ENCODE results near the gene ADGRV1. TPM values are rescaled to one million over a fixed set of nuclear protein-coding genes. Genes with fewer than 3 reads are reported as not detected.

ADGRV1 gene
- total RNA-seq, 4 donors from 2014 or later: 129 to 158 (median 145) TPM

DNA sequence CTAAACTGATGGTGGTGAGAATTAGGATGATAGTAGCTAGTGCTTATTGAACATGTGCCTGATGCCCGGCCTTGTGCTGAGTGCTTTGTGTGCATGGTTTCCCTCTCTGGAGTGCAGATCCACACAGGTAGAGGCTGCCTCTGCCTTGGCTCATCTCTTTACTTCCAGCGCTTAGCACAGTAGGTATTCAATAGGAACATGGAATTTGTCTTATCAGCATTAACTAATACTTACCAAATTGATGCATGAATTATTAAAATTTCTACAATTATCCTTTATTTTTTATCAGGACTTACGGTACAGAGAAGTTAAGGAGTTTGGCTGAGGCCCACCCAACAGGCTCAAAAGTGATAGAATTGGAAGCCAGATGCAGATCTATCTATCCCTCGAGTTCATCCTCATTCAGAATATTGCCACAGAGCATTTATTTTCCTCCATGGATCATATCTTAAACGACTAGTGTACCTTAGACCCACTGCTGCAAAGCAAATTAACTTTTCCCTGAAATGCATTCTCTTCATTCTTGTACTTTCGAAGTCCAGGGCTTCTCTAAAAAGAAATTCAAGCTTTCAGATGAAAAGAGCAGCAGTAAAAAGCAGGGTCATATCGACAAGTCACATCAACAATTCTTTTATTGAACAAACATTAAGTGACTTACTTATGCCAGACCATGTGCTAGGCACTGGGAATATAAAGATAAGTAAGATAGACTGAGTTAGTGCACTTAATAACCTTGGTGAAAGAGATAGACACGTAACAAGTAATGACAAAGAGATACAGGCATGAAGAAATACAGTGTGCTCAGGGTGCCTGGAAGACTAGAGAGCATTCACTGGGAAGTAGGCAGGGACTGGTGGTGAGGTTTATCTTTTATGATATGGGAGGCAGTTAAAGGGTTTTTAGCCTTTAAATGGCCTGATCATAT, 534.5 kb downstream of the ADGRV1 start:
- Histone ChIP-seq H3K9me3 (no peaks in the 10 kb centered on the region), H3K27ac (peak overlapping the region; percentile 59 to 82 (median 69)), H3K27me3 (no peaks in the 10 kb centered on the region), H3K4me3 (replicated peaks in 1 of 3) (no peak overlapping the region), H3K4me1 (peaks cover 45 to 57% of the 10 kb centered on the region in 2 donors), H3K36me3 (no peaks in the 10 kb centered on the region)
- no peak for TF ChIP-seq CTCF (IDR thresholded peaks at IDR 0.05)
- TF ChIP-seq POLR2A (IDR thresholded peaks at IDR 0.05): no peak
- intact Hi-C loops (cut with DNase I): loop anchor here (10.0 kb wide), 1 partner anchor 158 kb away; no protein-coding TSS in a partner anchor
- WGBS, 2 donors: 67 to 77% methylated on average over 8 of the region's 8 CpGs
- no peak for DNase-seq

- peaks cover 39 to 57% of the 10 kb centered on the region in 2 donors for H3K4me1 ChIP-seq
- intact Hi-C loops (cut with DNase I): loop anchor here (10.0 kb wide), 1 partner anchor 161 kb away; no protein-coding TSS in a partner anchor
- WGBS, 2 donors: 74 to 75% methylated on average over 3 of the region's 3 CpGs
Observed at GRCh38 chr5:91095313-91095712, 536.7 kb downstream of the ADGRV1 start.

DNA sequence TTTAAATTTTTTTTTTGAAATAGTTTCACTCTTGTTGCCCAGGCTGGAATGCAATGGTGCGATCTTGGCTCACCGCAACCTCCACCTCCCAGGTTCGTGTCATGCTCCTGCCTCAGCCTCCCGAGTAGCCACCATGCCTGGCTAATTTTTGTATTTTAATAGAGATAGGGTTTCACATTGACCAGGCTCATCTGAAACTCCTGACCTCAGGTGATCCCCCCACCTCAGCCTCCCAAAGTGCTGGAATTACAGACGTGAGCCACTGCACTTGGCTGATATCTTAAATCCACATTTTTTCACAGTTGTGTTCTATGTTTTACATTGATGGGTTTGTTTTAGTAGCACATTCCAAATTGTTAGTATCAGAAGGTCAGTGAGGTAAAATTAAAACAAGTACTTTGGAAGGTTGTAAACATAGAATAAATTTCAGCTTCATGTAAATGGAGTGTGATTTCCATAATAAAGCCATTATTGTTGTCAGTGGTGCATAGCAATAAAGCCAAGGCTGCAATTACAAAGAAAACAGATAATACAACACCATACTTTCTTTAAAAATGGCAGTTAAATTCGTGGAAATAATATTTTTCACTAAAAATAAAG, 537.3 kb downstream of the ADGRV1 start:
- Histone ChIP-seq H3K27ac (peak overlapping the region; percentile 59 to 82 (median 69)), H3K4me1 (peaks cover 39 to 55% of the 10 kb centered on the region in 2 donors), H3K9me3 (no peaks in the 10 kb centered on the region), H3K4me3 (replicated peaks in 1 of 3) (no peak overlapping the region), H3K36me3 (no peaks in the 10 kb centered on the region), H3K27me3 (no peaks in the 10 kb centered on the region)
- no peak for DNase-seq
- WGBS, 2 donors: 62 to 70% methylated on average over 6 of the region's 6 CpGs
- no peak for TF ChIP-seq CTCF (IDR thresholded peaks at IDR 0.05)
- no peak for TF ChIP-seq POLR2A (IDR thresholded peaks at IDR 0.05)
- intact Hi-C loops (cut with DNase I): loop anchor here (10.0 kb wide), 1 partner anchor 161 kb away; no protein-coding TSS in a partner anchor

More at GRCh38 chr5:91095313-91095712, 536.7 kb downstream of the ADGRV1 start:
- H3K4me3 ChIP-seq (replicated peaks in 1 of 3): no peak overlapping the region
- no peaks in the 10 kb centered on the region for H3K36me3 ChIP-seq
- no peaks in the 10 kb centered on the region for H3K27me3 ChIP-seq
- no peaks in the 10 kb centered on the region for H3K9me3 ChIP-seq
- no peak for DNase-seq
- peak overlapping the region; percentile 59 to 82 (median 69) for H3K27ac ChIP-seq
- no peak for TF ChIP-seq POLR2A (IDR thresholded peaks at IDR 0.05)
- no peak for TF ChIP-seq CTCF (IDR thresholded peaks at IDR 0.05)

- 79 to 81% methylated on average over 3 of the region's 3 CpGs for WGBS, 2 donors
- intact Hi-C loops (cut with DNase I): loop anchor here (10.0 kb wide), 1 partner anchor 164 kb away; no protein-coding TSS in a partner anchor
Observed at GRCh38 chr5:91098541-91098940, 539.9 kb downstream of the ADGRV1 start.

More at GRCh38 chr5:91098541-91098940, 539.9 kb downstream of the ADGRV1 start:
- TF ChIP-seq CTCF (IDR thresholded peaks at IDR 0.05) (no peak), POLR2A (IDR thresholded peaks at IDR 0.05) (no peak)
- DNase-seq: no peak
- Histone ChIP-seq H3K4me1 (peaks cover 35 to 44% of the 10 kb centered on the region in 2 donors), H3K36me3 (no peaks in the 10 kb centered on the region), H3K27me3 (no peaks in the 10 kb centered on the region), H3K27ac (no peak overlapping the region), H3K4me3 (replicated peaks in 1 of 3) (no peak overlapping the region), H3K9me3 (no peaks in the 10 kb centered on the region)

Measured in thyroid gland (tissue), 4 donors.